Fibroblast of lung (primary cell): ENCODE measurements around the gene MGAT5. TPM values are rescaled to one million over a fixed set of nuclear protein-coding genes. Genes with fewer than 3 reads are reported as not detected.

Experiments
- DNase-seq, 2 donors: peaks; one replicate each; pipeline versions ENCODE4 v3.0.0 to v3.0.0-alpha.2; 2010; ENCODE audit warnings: low read depth in 2 of 2
- H2AFZ ChIP-seq: 2 replicates; pipeline ENCODE4 v1.5.1; 2012; ENCODE audit warnings: low read length, control low read depth, inconsistent platforms
- H3K27ac ChIP-seq: 2 replicates; pipeline ENCODE4 v1.5.1; 2011; ENCODE audit warnings: low read length, control low read depth; ENCODE audit not compliant: insufficient read depth
- H3K27me3 ChIP-seq: 2 replicates; pipeline ENCODE4 v1.5.1; 2011; ENCODE audit warnings: mild to moderate bottlenecking, low read length; ENCODE audit not compliant: control insufficient read depth, insufficient read depth
- H3K36me3 ChIP-seq: 2 replicates; pipeline ENCODE4 v1.5.1; 2011; ENCODE audit warnings: low read length; ENCODE audit not compliant: control insufficient read depth, insufficient read depth
- H3K4me1 ChIP-seq: 2 replicates; pipeline ENCODE4 v1.5.1; 2011; ENCODE audit warnings: low read length; ENCODE audit not compliant: control insufficient read depth, insufficient read depth; ENCODE audit errors: extremely low read depth
- H3K4me2 ChIP-seq: 2 replicates; pipeline ENCODE4 v1.5.1; 2011; ENCODE audit warnings: low read length, control low read depth; ENCODE audit not compliant: insufficient read depth; ENCODE audit errors: extremely low read depth
- H3K4me3 ChIP-seq, 4 experiments: fragments of 200-600 bp in 1 of 4; sonication (generic) in 1 of 4; replicated peaks in 1 of 4; 2 replicates each; pipeline ENCODE4 v1.5.1; 2011 to 2016; ENCODE audit warnings: low read length in 4 of 4, low read depth in 3 of 4, mild to moderate bottlenecking in 3 of 4, control low read depth in 2 of 4, inconsistent platforms in 1 of 4, mixed read lengths in 1 of 4; ENCODE audit not compliant: insufficient read depth in 1 of 4; ENCODE audit errors: control extremely low read depth in 1 of 4
- H3K79me2 ChIP-seq: 2 replicates; pipeline ENCODE4 v1.5.1; 2012; ENCODE audit warnings: mild to moderate bottlenecking, low read length, inconsistent platforms; ENCODE audit not compliant: control insufficient read depth, insufficient read depth
- H3K9ac ChIP-seq: 2 replicates; pipeline ENCODE4 v1.5.1; 2011; ENCODE audit warnings: mild to moderate bottlenecking, low read length, control low read depth; ENCODE audit not compliant: insufficient read depth
- H3K9me3 ChIP-seq: 2 replicates; pipeline ENCODE4 v1.5.1; 2012; ENCODE audit warnings: low read depth, low read length; ENCODE audit not compliant: control insufficient read depth, insufficient read depth
- H4K20me1 ChIP-seq: 2 replicates; pipeline ENCODE4 v1.5.1; 2011; ENCODE audit warnings: low read length; ENCODE audit not compliant: control insufficient read depth, insufficient read depth; ENCODE audit errors: extremely low read depth
- EZH2 ChIP-seq: IDR thresholded peaks from 2 replicates; pipeline ENCODE4 v1.5.1; 2012; ENCODE audit warnings: low read length, control low read depth, mild to moderate bottlenecking; ENCODE audit errors: missing control alignments
- polyA plus RNA-seq, 2 donors: library from polyadenylated mRNA; depleted of rRNA in 1 of 2; stranded (reverse) in 1 of 2; unstranded in 1 of 2; fragments of >200 nt; gene quantifications; 2 replicates each; pipeline ENCODE4 v1.2.1, GENCODE V29; 2011 to 2012; ENCODE audit warnings: missing spikeins in 1 of 2
- total RNA-seq: library from RNA; depleted of rRNA; stranded (reverse); fragments of >200 nt; gene quantifications from 2 replicates; pipeline ENCODE4 v1.2.1, GENCODE V29; 2014
- TF ChIP-seq, protein P1 (sequence below), 2 donors: IDR thresholded peaks in 1 of 2; conservative IDR thresholded peaks in 1 of 2; 1 replicate in 1 of 2; 2 replicates in 1 of 2; pipeline ENCODE4 v1.5.1; 2011 to 2012; ENCODE audit warnings: low read length in 2 of 2, control low read depth in 1 of 2, inconsistent platforms in 1 of 2, low read depth in 1 of 2, mild to moderate bottlenecking in 1 of 2

The MGAT5 gene
- total and polyA plus RNA-seq, 2 donors (not counting 1 experiment from before 2014, with no cell fraction given) = 270 to 301 TPM

DNA sequence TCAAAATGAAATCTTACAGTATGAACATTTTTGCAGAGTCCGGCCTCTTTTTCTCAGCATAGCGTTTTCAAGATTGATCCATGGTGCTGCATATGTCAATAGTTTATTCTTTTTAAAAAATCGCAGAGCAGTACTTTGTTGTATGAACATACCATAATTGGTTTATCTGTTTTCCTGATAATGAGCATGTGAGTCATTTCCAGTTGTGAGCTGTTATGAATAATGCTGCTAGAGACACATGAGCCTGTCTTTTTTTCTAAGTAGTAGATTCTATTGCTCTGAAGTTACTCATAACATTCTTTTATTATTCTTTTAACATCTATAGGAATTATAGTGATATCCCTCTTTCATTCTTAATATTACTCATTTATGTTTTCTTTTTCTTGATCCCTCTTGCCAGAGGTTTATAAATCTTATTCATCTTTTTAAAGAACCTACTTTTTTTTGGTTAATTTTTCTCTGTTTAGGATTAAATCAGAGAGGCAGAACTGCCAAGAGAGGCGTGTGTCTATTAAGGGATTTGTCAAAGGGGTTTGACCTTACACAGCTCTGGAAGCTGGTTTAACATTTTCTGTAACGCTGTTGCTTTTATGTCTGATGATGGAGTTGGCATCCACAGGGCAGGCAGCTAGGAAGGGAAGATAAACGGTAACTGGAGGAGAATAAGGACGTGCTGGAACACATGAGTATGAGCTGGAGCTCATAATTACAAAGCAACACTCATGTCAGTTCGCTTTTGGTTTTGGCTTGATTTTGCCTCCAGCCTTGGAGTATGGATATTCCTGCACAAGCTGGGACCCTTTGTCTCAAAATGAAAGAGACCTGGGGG is 47.4 kb downstream of the MGAT5 start:
- Histone ChIP-seq H3K9me3 (no peaks in the 10 kb centered on the region), H2AFZ (no peak overlapping the region), H3K27ac (no peak overlapping the region), H3K36me3 (no peaks in the 10 kb centered on the region), H3K9ac (no peak overlapping the region), H3K79me2 (peaks cover 2% of the 10 kb centered on the region), H3K4me2 (peak overlapping the region; percentile 56), H3K27me3 (no peaks in the 10 kb centered on the region), H4K20me1 (no peaks in the 10 kb centered on the region), H3K4me3 (no peak overlapping the region), H3K4me1 (peaks cover 2% of the 10 kb centered on the region)
- DNase-seq = peak; percentile 45 to 71
- TF ChIP-seq, protein P1, sequence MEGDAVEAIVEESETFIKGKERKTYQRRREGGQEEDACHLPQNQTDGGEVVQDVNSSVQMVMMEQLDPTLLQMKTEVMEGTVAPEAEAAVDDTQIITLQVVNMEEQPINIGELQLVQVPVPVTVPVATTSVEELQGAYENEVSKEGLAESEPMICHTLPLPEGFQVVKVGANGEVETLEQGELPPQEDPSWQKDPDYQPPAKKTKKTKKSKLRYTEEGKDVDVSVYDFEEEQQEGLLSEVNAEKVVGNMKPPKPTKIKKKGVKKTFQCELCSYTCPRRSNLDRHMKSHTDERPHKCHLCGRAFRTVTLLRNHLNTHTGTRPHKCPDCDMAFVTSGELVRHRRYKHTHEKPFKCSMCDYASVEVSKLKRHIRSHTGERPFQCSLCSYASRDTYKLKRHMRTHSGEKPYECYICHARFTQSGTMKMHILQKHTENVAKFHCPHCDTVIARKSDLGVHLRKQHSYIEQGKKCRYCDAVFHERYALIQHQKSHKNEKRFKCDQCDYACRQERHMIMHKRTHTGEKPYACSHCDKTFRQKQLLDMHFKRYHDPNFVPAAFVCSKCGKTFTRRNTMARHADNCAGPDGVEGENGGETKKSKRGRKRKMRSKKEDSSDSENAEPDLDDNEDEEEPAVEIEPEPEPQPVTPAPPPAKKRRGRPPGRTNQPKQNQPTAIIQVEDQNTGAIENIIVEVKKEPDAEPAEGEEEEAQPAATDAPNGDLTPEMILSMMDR (conservative IDR thresholded peaks at IDR 0.05 in 1 of 2, IDR thresholded peaks at IDR 0.05 in 1 of 2; ENCODE audit: low read depth in 1 of 2, low read length in 2 of 2) = no peak
- no peak for TF ChIP-seq EZH2

DNA sequence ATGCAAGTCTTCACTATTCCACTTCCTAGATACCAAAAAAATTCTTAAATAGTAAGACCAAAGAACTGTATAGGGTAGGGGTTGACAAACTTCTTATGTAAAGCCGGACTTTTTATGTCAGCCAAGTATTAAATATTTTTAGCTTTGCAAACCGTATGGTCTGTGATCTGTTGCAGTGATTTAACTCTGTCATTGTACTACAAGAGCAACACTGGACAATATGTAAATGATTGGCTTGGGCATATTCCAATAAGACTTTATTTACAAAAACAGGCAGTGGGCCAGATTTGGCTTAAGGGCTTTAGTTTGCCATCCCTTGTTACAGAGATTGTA is 48.0 kb downstream of the MGAT5 start:
- H3K9ac ChIP-seq = no peak overlapping the region
- H4K20me1 ChIP-seq = no peaks in the 10 kb centered on the region
- H3K4me1 ChIP-seq = peaks cover 2% of the 10 kb centered on the region
- no peak overlapping the region for H3K27ac ChIP-seq
- no peak overlapping the region for H3K4me3 ChIP-seq
- no peaks in the 10 kb centered on the region for H3K27me3 ChIP-seq
- H2AFZ ChIP-seq = no peak overlapping the region
- peak overlapping the region; percentile 16 for H3K4me2 ChIP-seq
- H3K79me2 ChIP-seq = peaks cover 2% of the 10 kb centered on the region
- H3K9me3 ChIP-seq = no peaks in the 10 kb centered on the region
- no peak for DNase-seq
- no peaks in the 10 kb centered on the region for H3K36me3 ChIP-seq
- TF ChIP-seq, protein P1 (conservative IDR thresholded peaks at IDR 0.05 in 1 of 2, IDR thresholded peaks at IDR 0.05 in 1 of 2; ENCODE audit: low read depth in 1 of 2, low read length in 2 of 2) = no peak
- no peak for TF ChIP-seq EZH2

GRCh38 chr2:134304394-134305108 is 50.7 kb downstream of the MGAT5 start:
- H3K79me2 ChIP-seq = peaks cover 3% of the 10 kb centered on the region
- H3K4me2 ChIP-seq = no peak overlapping the region
- no peak overlapping the region for H2AFZ ChIP-seq
- no peaks in the 10 kb centered on the region for H3K27me3 ChIP-seq
- peaks cover 2% of the 10 kb centered on the region for H3K4me1 ChIP-seq
- H4K20me1 ChIP-seq = no peaks in the 10 kb centered on the region
- TF ChIP-seq EZH2 = no peak
- TF ChIP-seq, protein P1 (conservative IDR thresholded peaks at IDR 0.05 in 1 of 2, IDR thresholded peaks at IDR 0.05 in 1 of 2; ENCODE audit: low read depth in 1 of 2, low read length in 2 of 2) = no peak
- no peak overlapping the region for H3K4me3 ChIP-seq
- no peak for DNase-seq
- no peak overlapping the region for H3K9ac ChIP-seq
- no peak overlapping the region for H3K27ac ChIP-seq
- no peaks in the 10 kb centered on the region for H3K9me3 ChIP-seq
- no peaks in the 10 kb centered on the region for H3K36me3 ChIP-seq
